BJ (cell line): Measurements from ENCODE around the gene ICAM2. TPM values are rescaled to one million over a fixed set of nuclear protein-coding genes. Genes with fewer than 3 reads are reported as not detected.

Experiments used
- CTCF ChIA-PET: fragments of 350-600 bp; formaldehyde crosslinking; extraction: SDS; loops from one replicate; lab custom pipeline; 2021; ENCODE audit warnings: antibody characterized with exemption, inconsistent platforms; lab: Yijun Ruan, JAX
- POLR2A ChIA-PET: fragments of 300-600 bp; sonication (Branson Sonifier 250); formaldehyde crosslinking; extraction: SDS; loops from one replicate; lab custom pipeline; 2021; ENCODE audit warnings: antibody characterized with exemption; lab: Charles Lee
- DNase-seq: peaks from one replicate; pipeline ENCODE4 v3.0.0-alpha.2; 2011; ENCODE audit warnings: low read depth
- H3K27me3 ChIP-seq: 2 replicates; pipeline ENCODE4 v1.6.0; 2011; ENCODE audit warnings: low read length; ENCODE audit not compliant: control insufficient read depth, insufficient read depth
- H3K36me3 ChIP-seq: 2 replicates; pipeline ENCODE4 v1.5.1; 2011; ENCODE audit warnings: low read length; ENCODE audit not compliant: control insufficient read depth, insufficient read depth
- H3K4me3 ChIP-seq: 2 replicates; pipeline ENCODE4 v1.5.1; 2011; ENCODE audit warnings: low read depth, mild to moderate bottlenecking, control low read depth, low read length
- polyA plus RNA-seq: library from polyadenylated mRNA; depleted of rRNA; stranded (reverse); fragments of >200 nt; gene quantifications from 2 replicates; pipeline ENCODE4 v1.2.3, GENCODE V29; 2011
- TF ChIP-seq, protein P1 (sequence below): IDR thresholded peaks from 2 replicates; pipeline ENCODE4 v1.5.1; 2011; ENCODE audit warnings: low read depth, mild to moderate bottlenecking, control low read depth, inconsistent platforms, low read length, moderate library complexity; ENCODE audit not compliant: insufficient read depth

Gene ICAM2
- polyA plus RNA-seq, 1 experiment: 0.91 TPM

DNA sequence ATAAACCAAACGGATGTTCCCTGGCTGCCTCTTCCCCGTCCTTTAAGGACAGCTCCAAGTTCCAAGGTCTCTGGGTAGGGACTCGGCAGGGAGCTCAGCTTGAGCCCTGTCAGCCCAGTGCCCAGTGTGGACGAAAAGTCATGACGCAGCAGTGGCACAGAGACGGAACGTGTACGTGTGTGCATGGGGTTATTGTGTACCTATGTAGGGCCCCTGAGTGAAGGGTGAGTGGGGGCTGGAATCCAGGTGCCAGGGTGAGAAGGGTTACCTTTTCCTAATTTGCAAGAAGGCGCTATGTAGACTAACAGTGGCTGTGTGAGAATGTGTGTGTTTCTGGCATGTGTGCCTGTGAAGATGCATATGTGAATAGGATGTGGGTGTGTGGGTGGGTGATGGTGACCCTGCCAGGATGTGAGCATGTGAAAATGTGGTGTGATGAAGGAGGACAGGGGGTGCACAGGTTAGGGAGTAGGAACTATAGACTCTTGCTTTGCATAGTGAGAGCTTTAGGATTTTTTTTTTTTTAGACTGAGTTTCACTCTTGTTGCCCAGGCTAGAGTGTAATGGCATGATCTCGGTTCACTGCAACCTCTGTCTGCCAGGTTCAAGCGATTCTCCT lies 53.7 kb downstream of the ICAM2 start:
- no peaks in the 10 kb centered on the region for H3K36me3 ChIP-seq
- TF ChIP-seq, protein P1, sequence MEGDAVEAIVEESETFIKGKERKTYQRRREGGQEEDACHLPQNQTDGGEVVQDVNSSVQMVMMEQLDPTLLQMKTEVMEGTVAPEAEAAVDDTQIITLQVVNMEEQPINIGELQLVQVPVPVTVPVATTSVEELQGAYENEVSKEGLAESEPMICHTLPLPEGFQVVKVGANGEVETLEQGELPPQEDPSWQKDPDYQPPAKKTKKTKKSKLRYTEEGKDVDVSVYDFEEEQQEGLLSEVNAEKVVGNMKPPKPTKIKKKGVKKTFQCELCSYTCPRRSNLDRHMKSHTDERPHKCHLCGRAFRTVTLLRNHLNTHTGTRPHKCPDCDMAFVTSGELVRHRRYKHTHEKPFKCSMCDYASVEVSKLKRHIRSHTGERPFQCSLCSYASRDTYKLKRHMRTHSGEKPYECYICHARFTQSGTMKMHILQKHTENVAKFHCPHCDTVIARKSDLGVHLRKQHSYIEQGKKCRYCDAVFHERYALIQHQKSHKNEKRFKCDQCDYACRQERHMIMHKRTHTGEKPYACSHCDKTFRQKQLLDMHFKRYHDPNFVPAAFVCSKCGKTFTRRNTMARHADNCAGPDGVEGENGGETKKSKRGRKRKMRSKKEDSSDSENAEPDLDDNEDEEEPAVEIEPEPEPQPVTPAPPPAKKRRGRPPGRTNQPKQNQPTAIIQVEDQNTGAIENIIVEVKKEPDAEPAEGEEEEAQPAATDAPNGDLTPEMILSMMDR: no peak
- POLR2A ChIA-PET: no interaction called here
- CTCF ChIA-PET: interaction anchor here (0.5 to 1.2 kb wide), 3 partner anchors 13 to 62 kb away, joined by 3 read pairs; no protein-coding TSS in a partner anchor
- H3K4me3 ChIP-seq: no peak overlapping the region
- H3K27me3 ChIP-seq: peaks cover 2% of the 10 kb centered on the region
- no peak for DNase-seq

DNA sequence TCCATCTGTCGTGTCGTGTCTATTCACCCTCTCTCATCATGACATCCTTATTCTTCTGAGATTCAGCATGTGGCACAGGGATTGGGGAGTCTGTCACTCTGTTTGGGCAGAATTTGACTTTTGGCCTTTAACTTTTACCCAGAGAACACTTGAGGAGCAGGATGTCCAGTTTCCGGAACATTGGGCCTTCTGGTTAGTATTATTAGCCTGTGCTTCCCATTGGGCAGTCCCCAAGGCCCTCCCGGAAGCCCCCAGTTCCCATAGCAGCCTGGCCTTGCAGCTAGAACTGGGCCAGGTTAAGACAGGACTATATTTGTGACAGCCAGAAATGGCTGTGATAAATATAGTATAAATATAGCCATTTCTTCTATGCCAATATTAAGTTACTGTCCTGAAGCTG lies 57.3 kb downstream of the ICAM2 start:
- POLR2A ChIA-PET: no interaction called here
- TF ChIP-seq, protein P1: no peak
- CTCF ChIA-PET: interaction anchor here (1.3 to 1.5 kb wide), 2 partner anchors 16 to 44 kb away, joined by 5 to 9 read pairs; no protein-coding TSS in a partner anchor

DNA sequence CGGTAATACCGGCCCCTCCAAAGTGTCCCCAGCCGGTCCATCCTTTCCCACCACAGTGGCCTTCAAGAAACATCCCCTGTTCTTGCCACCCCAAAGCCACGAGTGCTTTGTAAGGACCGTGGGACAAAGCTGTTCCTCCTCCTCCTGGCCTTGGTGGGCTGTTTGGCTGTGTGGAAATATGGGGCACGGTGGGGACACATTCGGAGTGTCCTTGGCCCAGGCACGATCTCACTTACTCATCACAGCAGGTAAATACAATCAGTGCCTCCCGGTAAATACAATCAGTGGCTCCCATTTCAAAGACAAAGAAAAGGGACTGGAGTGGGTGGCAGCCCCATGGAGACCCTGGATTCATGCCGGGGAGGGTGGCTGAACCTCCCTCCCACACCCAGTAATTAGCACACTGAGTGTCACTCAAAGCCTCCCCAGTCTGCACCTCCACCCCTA lies 58.1 kb downstream of the ICAM2 start:
- TF ChIP-seq, protein P1: no peak
- CTCF ChIA-PET: interaction anchor here (0.7 to 1.2 kb wide), 4 partner anchors 16 to 112 kb away, joined by 3 to 6 read pairs (median 4); no protein-coding TSS in a partner anchor
- DNase-seq: no peak
- H3K27me3 ChIP-seq: no peaks in the 10 kb centered on the region; the same call in none of the 2 replicates
- H3K36me3 ChIP-seq: no peaks in the 10 kb centered on the region
- H3K4me3 ChIP-seq: no peak overlapping the region
- POLR2A ChIA-PET: no interaction called here

More for the DNA sequence above, 57.3 kb downstream of the ICAM2 start:
- DNase-seq: no peak
- Histone ChIP-seq H3K36me3 (no peaks in the 10 kb centered on the region), H3K4me3 (no peak overlapping the region), H3K27me3 (no peaks in the 10 kb centered on the region; the same call in none of the 2 replicates)

DNA sequence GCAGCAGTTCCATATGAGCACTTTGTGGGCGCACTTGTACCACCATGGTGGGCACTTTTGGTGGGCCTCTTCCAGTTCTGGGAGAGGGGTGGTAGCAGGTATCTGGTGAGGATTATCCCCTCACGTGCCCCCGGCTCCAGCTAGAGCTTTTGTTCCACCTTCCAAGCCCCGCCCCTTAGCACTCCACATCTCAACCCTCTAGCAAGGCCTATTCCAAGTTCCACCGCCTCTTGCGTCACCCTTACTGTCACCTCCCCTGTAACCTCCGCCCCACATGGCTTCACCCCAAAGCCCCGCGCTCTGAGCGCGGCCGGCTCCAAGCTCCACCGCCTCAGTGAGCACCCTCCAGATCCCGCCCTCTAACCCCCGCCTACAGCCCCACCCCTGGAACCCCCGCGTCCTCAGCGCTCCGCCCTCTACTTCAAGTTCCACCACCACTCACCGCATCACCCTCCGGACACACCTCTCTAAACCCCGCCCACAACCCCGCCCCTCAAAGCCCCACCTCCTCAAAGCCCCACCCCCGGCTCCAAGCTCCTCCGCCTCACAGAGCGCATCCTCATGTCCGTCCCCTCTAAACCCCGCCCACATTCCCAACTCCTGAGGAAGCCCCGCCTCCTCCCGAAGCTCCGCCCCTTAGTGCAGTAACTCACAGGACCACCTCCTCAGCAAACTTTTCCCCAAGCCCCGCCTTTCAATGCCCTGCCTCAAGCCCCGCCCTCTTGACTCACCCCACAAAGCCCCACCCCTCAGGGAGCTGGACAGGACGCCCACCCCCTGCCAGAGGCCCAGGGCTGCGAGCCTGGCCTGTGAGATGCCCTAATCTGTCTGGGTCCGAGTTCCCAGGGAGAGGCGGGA lies 58.8 kb downstream of the ICAM2 start:
- Histone ChIP-seq H3K4me3 (no peak overlapping the region), H3K27me3 (no peaks in the 10 kb centered on the region; the same call in none of the 2 replicates), H3K36me3 (no peaks in the 10 kb centered on the region)
- POLR2A ChIA-PET: no interaction called here
- TF ChIP-seq, protein P1: no peak
- DNase-seq: no peak
- CTCF ChIA-PET: interaction anchor here (0.7 to 1.2 kb wide), 4 partner anchors 15 to 113 kb away, joined by 3 to 6 read pairs (median 4); no protein-coding TSS in a partner anchor

DNA sequence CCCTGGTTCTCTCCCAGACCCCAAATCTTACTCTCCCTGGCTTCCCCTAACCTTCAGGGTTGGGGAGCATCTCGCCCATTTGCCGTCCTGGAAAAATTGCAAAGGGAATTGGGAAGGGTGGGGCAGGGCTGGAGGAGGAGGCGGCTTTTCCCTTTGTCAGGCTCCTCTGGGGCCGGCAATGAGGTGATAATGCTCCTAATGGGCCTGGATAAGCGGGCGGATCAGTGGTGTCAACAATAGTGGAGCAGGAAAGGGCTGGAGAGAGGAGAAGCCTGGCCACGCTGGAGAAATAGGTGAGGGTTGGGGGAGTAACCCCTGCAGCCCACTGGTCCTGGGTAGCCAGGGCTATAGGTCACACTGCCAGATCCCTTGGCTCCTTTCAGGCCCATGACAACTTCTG lies 60.0 kb downstream of the ICAM2 start:
- DNase-seq: no peak
- TF ChIP-seq, protein P1: no peak
- no peaks in the 10 kb centered on the region; the same call in none of the 2 replicates for H3K27me3 ChIP-seq
- H3K36me3 ChIP-seq: no peaks in the 10 kb centered on the region
- ChIA-PET POLR2A (no interaction called here), CTCF (interaction anchor here (0.8 to 1.2 kb wide), 2 partner anchors 14 to 41 kb away, joined by 3 to 4 read pairs; no protein-coding TSS in a partner anchor)
- no peak overlapping the region for H3K4me3 ChIP-seq
